GM20000 (cell line): ENCODE data around the gene GRM4.

Source experiments
- DNase-seq: peaks from one replicate; pipeline ENCODE4 v3.0.0; 2012; ENCODE audit warnings: low spot score
- CTCF ChIP-seq: IDR thresholded peaks from 2 replicates; pipeline ENCODE4 v1.5.1; 2012; ENCODE audit warnings: mild to moderate bottlenecking, control low read depth; ENCODE audit errors: extremely low read depth, missing control alignments

The GRM4 gene

GRCh38 chr6:34036357-34037069, 109.4 kb downstream of the GRM4 start:
- DNase-seq, result peak; percentile 80
- TF ChIP-seq CTCF, result no peak

- DNase-seq, result no peak
- TF ChIP-seq CTCF, result no peak
Observed at GRCh38 chr6:34035704-34036356, 110.1 kb downstream of the GRM4 start.

- TF ChIP-seq CTCF, result no peak
Observed at GRCh38 chr6:34035161-34035560, 110.7 kb downstream of the GRM4 start.

GRCh38 chr6:34032856-34033255, 113.0 kb downstream of the GRM4 start:
- TF ChIP-seq CTCF, result no peak
- DNase-seq, result no peak

More at GRCh38 chr6:34035161-34035560, 110.7 kb downstream of the GRM4 start:
- no peak for DNase-seq

GRCh38 chr6:34031625-34032383, 114.1 kb downstream of the GRM4 start:
- DNase-seq, result no peak
- TF ChIP-seq CTCF, result no peak

GRCh38 chr6:34030831-34031624, 114.9 kb downstream of the GRM4 start:
- no peak for TF ChIP-seq CTCF

More at GRCh38 chr6:34030831-34031624, 114.9 kb downstream of the GRM4 start:
- DNase-seq, result no peak
